K562 (cell line): Measurements from ENCODE around the gene FBN1. TPM values are rescaled to one million over a fixed set of nuclear protein-coding genes. Genes with fewer than 3 reads are reported as not detected.

ENCODE experiments used
- ATF7 ChIP-seq: fragments of 450-650 bp; IDR thresholded peaks from 2 replicates; pipeline ENCODE4 v1.7.1; 2014; ENCODE audit warnings: mild to moderate bottlenecking, moderate library complexity
- CBFA2T3 ChIP-seq: fragments of 450-650 bp; IDR thresholded peaks from 2 replicates; pipeline ENCODE4 v1.6.1; 2017
- GABPA ChIP-seq: fragments of 200-800 bp; sonication (Bioruptor generic); conservative IDR thresholded peaks from 2 replicates; pipeline ENCODE4 v1.6.1; 2016; ENCODE audit warnings: low read depth, missing genetic modification characterization, missing compliant biosample characterization
- RCOR1 ChIP-seq, 2 experiments: IDR thresholded peaks; 2 replicates each; pipeline ENCODE4 v1.6.1; 2012; ENCODE audit warnings: low read depth in 2 of 2, low read length in 2 of 2, borderline replicate concordance in 1 of 2, improper control_type of control experiment in 1 of 2
- SUPT5H ChIP-seq: fragments of 450-650 bp; IDR thresholded peaks from 2 replicates; pipeline ENCODE4 v1.6.1; 2016
- ZNF146 ChIP-seq: IDR thresholded peaks from one replicate; pipeline ENCODE4 v1.6.1; 2018; ENCODE audit warnings: missing compliant biosample characterization; ENCODE audit not compliant: unreplicated experiment
- ZNF274 ChIP-seq: IDR thresholded peaks from 2 replicates; pipeline ENCODE4 v1.6.1; 2011; ENCODE audit warnings: low read depth, mild to moderate bottlenecking, low read length, moderate library complexity, borderline replicate concordance
- ZNF589 ChIP-seq: fragments of 200-800 bp; sonication (Bioruptor generic); IDR thresholded peaks from 2 replicates; pipeline ENCODE4 v1.6.1; 2016; ENCODE audit warnings: low read depth, missing genetic modification characterization, missing compliant biosample characterization
- ZNF696 ChIP-seq: fragments of 250-450 bp; sonication (Bioruptor Pico); conservative IDR thresholded peaks from 2 replicates; pipeline ENCODE4 v1.4.0; 2020; ENCODE audit warnings: mild to moderate bottlenecking, moderate library complexity
- ZNF778 ChIP-seq: fragments of 450-650 bp; formaldehyde crosslinking; IDR thresholded peaks from 2 replicates; pipeline ENCODE4 v1.4.0; 2020; ENCODE audit warnings: mild to moderate bottlenecking, moderate library complexity
- polyA plus RNA-seq, 8 experiments: library from polyadenylated mRNA; depleted of rRNA in 4 of 8; stranded (reverse) in 5 of 8; unstranded in 3 of 8; fragments of >200 nt; fragmentation: Nextera tagmentation in 2 of 8; fragmentation: Illumina TruSeq in 1 of 8; extraction: Ambion mirVana in 2 of 8; extraction: Trizol in 1 of 8; gene quantifications; 2 replicates each; pipeline versions ENCODE4 v1.2.1 to v1.2.3, GENCODE V29; 2011 to 2014; ENCODE audit warnings: inconsistent platforms in 1 of 8, missing spikeins in 1 of 8
- total RNA-seq, 7 experiments: library from RNA; depleted of rRNA in 6 of 7; stranded (reverse); fragments of >200 nt in 6 of 7; fragmentation: Illumina TruSeq in 2 of 7; extraction: Trizol in 2 of 7; gene quantifications; 2 replicates each; pipeline versions ENCODE4 v1.2.1 to v1.2.3, GENCODE V29; 2011 to 2021; ENCODE audit warnings: low replicate concordance in 1 of 7
- TF ChIP-seq, protein P1 (sequence below), 2 experiments: fragments of 450-650 bp in 1 of 2; sonication (generic) in 1 of 2; formaldehyde crosslinking in 1 of 2; IDR thresholded peaks in 1 of 2; conservative IDR thresholded peaks in 1 of 2; 2 replicates each; pipeline versions ENCODE4 v1.6.1 to v1.8.1; 2016 to 2023; ENCODE audit warnings: mild to moderate bottlenecking in 2 of 2, moderate library complexity in 2 of 2, inconsistent platforms in 1 of 2, missing genetic modification reagents in 1 of 2
- TF ChIP-seq, protein P2 (sequence below): fragments of 250-450 bp; sonication (Bioruptor Pico); IDR thresholded peaks from 2 replicates; pipeline ENCODE4 v1.4.0; 2020; ENCODE audit warnings: mild to moderate bottlenecking
- TF ChIP-seq, protein P3 (sequence below): fragments of 250-450 bp; sonication (Bioruptor Pico); IDR thresholded peaks from 2 replicates; pipeline ENCODE4 v1.8.0; 2021; ENCODE audit warnings: mild to moderate bottlenecking, moderate library complexity
- TF ChIP-seq, protein P4 (sequence below), 2 experiments: IDR thresholded peaks in 1 of 2; conservative IDR thresholded peaks in 1 of 2; 2 replicates each; pipeline ENCODE4 v1.6.1; 2016; ENCODE audit warnings: low read depth in 2 of 2, mild to moderate bottlenecking in 1 of 2, missing compliant biosample characterization in 1 of 2, missing genetic modification characterization in 1 of 2, moderate library complexity in 1 of 2

The FBN1 gene
- total and polyA plus RNA-seq, 9 of the 15 experiments (the other 6 are each of a cell fraction or from before 2014, with no cell fraction given), result 0.15 to 1.2 (median 0.60) TPM

DNA sequence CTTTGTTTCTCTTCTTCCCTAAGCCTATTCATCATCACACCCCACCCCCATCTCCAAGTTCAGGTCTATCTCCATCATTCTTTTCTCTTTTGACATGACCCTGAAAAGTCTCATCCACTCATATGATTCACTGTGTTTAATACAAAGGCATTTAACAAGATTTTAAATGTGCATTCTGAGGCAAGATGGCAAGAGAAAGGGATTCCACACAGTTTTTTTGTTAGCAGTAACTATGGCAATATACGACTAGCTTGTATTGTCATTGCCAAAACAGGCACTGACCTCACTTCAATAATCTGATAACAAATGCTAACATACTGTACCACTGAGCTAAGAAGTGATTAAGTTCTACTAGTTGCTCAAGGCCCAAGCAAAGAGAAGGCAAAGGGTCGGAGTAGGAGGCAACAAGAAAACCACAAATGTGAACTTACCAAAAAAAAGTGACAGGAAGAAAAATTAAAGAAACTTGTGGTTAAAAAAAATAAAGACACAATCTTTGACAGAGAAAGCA is 53.2 kb downstream of the FBN1 start (continued):
- TF ChIP-seq, protein P1, sequence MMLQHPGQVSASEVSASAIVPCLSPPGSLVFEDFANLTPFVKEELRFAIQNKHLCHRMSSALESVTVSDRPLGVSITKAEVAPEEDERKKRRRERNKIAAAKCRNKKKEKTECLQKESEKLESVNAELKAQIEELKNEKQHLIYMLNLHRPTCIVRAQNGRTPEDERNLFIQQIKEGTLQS (IDR thresholded peaks at IDR 0.05), result peak; percentile 75
- TF ChIP-seq, protein P1 (CRISPR knock-in tag; conservative IDR thresholded peaks at IDR 0.05), result no peak; the same call in 1 of the 2 replicates
- TF ChIP-seq ZNF778 (CRISPR knock-in tag), result no peak
- peak; percentile 56; the same call in 1 of the 2 replicates for TF ChIP-seq ATF7
- TF ChIP-seq ZNF589 (CRISPR knock-in tag), result no peak
- TF ChIP-seq, protein P2, sequence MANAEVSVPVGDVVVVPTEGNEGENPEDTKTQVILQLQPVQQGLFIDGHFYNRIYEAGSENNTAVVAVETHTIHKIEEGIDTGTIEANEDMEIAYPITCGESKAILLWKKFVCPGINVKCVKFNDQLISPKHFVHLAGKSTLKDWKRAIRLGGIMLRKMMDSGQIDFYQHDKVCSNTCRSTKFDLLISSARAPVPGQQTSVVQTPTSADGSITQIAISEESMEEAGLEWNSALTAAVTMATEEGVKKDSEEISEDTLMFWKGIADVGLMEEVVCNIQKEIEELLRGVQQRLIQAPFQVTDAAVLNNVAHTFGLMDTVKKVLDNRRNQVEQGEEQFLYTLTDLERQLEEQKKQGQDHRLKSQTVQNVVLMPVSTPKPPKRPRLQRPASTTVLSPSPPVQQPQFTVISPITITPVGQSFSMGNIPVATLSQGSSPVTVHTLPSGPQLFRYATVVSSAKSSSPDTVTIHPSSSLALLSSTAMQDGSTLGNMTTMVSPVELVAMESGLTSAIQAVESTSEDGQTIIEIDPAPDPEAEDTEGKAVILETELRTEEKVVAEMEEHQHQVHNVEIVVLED (CRISPR knock-in tag), result no peak
- TF ChIP-seq ZNF696 (CRISPR knock-in tag), result no peak
- TF ChIP-seq GABPA (tag), result no peak
- no peak for TF ChIP-seq ZNF274
- no peak for TF ChIP-seq SUPT5H
- peak in 1 of 2 experiments; percentile 38; a peak in 1 of 4 replicates for TF ChIP-seq RCOR1 (IDR thresholded peaks at IDR 0.05; ENCODE audit: borderline replicate concordance in 1 of 2, low read depth in 2 of 2, low read length in 2 of 2)
- TF ChIP-seq, protein P3, sequence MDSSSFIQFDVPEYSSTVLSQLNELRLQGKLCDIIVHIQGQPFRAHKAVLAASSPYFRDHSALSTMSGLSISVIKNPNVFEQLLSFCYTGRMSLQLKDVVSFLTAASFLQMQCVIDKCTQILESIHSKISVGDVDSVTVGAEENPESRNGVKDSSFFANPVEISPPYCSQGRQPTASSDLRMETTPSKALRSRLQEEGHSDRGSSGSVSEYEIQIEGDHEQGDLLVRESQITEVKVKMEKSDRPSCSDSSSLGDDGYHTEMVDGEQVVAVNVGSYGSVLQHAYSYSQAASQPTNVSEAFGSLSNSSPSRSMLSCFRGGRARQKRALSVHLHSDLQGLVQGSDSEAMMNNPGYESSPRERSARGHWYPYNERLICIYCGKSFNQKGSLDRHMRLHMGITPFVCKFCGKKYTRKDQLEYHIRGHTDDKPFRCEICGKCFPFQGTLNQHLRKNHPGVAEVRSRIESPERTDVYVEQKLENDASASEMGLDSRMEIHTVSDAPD, result no peak
- TF ChIP-seq, protein P4, sequence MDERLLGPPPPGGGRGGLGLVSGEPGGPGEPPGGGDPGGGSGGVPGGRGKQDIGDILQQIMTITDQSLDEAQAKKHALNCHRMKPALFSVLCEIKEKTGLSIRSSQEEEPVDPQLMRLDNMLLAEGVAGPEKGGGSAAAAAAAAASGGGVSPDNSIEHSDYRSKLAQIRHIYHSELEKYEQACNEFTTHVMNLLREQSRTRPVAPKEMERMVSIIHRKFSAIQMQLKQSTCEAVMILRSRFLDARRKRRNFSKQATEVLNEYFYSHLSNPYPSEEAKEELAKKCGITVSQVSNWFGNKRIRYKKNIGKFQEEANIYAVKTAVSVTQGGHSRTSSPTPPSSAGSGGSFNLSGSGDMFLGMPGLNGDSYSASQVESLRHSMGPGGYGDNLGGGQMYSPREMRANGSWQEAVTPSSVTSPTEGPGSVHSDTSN (CRISPR knock-in tag; IDR thresholded peaks at IDR 0.05; ENCODE audit: low read depth), result no peak
- TF ChIP-seq, protein P4 (tag; conservative IDR thresholded peaks at IDR 0.05; ENCODE audit: low read depth), result 0 out of 2 replicates have a peak, but pooled peaks have one; percentile 22
- peak; percentile 38 for TF ChIP-seq CBFA2T3
- TF ChIP-seq ZNF146 (CRISPR knock-in tag), result no peak
